GM19193 (cell line): ENCODE measurements around the gene SECTM1.

Experiments used
- POLR2A ChIP-seq: IDR thresholded peaks from 4 replicates; pipeline ENCODE4 v1.6.1; 2011; ENCODE audit not compliant: insufficient read depth, insufficient read length; ENCODE audit errors: extremely low read depth

Gene SECTM1

GRCh38 chr17:82338858-82339633, 5.5 kb upstream of the SECTM1 start:
- no peak for TF ChIP-seq POLR2A

- TF ChIP-seq POLR2A: no peak
Observed at GRCh38 chr17:82334622-82335394, 1.2 kb upstream of the SECTM1 start.

- TF ChIP-seq POLR2A: no peak
Observed at GRCh38 chr17:82334204-82334621, 647 bp upstream of the SECTM1 start.

- TF ChIP-seq POLR2A: no peak
Observed at GRCh38 chr17:82332669-82333278, 792 bp downstream of the SECTM1 start.

GRCh38 chr17:82331345-82331939, 2.1 kb downstream of the SECTM1 start:
- TF ChIP-seq POLR2A: no peak

GRCh38 chr17:82330322-82331239, 3.0 kb downstream of the SECTM1 start:
- no peak for TF ChIP-seq POLR2A

- no peak for TF ChIP-seq POLR2A
Observed at GRCh38 chr17:82329683-82330321, 3.8 kb downstream of the SECTM1 start.

- no peak for TF ChIP-seq POLR2A
Observed at GRCh38 chr17:82328994-82329507, 4.5 kb downstream of the SECTM1 start.

DNA sequence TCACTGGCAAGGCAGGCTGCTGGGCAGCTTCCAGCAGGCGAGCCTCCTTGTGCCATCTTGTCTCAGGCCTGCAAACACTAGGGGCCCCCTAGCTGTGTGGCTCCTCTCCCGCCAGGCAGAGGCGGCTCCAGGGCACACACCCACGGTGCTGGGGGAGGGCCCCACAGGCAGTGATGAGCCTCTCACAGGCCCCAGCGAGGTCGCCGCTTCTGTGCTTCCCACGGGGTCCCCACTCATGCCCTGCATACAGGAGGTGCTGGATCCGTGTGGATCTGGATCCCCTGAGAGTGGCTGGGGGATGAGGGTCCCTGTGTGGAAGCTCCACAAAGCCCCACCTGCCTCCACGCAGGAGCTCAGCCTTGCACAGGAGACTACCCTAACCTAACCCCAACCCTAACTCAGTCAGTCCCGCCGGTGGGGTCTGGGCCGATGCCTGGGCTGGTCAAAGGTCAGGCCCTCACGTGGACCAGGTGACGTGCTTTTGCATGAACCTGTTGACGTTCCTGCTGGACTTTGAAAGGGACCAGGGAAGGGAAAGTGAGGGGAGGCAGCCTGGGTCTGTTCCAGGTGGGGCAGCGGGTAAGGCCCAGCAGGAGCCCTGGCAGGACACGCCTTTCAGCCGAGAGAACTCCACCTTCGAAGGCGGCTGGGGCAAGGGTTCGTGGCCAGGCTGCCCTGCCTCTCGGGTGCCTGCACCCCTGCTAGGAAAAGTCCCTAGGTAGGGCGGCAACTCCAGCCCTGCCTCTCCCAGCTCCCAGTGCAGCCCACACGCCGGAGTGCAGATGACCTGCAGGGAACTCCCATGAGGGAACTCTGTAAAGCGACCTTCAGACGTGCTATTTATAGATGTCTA, 5.2 kb downstream of the SECTM1 start:
- no peak for TF ChIP-seq POLR2A

- no peak for TF ChIP-seq POLR2A
Observed at GRCh38 chr17:82327757-82328140, 5.8 kb downstream of the SECTM1 start.

DNA sequence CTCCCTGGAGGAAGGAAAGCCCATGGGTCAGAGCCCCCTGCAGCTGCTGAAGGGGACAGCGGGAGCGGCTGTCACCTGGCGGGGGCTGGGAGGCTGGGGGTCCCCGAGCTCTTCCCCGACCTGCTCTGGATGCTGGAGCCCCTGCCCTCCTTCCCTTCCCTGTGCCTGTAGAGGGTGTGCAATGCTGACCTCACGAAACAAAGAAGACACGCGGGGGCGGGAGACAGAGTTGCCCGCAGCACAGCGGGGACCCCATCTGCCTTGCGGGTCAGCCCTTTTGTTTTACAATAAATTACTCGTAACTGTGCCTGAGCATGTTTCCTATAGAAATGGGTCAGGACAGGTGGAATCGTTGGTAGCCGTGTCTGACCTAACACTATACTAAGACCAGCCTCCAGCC, 6.3 kb downstream of the SECTM1 start:
- no peak for TF ChIP-seq POLR2A

GRCh38 chr17:82325286-82326180, 8.0 kb downstream of the SECTM1 start:
- no peak for TF ChIP-seq POLR2A
